ENCODE results near the gene TBX5.
"Not testable (repeated sequence)": the region's sequence is repeated elsewhere in the genome, so short reads cannot be mapped to it uniquely, and the experiment has no call there.

Gene TBX5

DNA sequence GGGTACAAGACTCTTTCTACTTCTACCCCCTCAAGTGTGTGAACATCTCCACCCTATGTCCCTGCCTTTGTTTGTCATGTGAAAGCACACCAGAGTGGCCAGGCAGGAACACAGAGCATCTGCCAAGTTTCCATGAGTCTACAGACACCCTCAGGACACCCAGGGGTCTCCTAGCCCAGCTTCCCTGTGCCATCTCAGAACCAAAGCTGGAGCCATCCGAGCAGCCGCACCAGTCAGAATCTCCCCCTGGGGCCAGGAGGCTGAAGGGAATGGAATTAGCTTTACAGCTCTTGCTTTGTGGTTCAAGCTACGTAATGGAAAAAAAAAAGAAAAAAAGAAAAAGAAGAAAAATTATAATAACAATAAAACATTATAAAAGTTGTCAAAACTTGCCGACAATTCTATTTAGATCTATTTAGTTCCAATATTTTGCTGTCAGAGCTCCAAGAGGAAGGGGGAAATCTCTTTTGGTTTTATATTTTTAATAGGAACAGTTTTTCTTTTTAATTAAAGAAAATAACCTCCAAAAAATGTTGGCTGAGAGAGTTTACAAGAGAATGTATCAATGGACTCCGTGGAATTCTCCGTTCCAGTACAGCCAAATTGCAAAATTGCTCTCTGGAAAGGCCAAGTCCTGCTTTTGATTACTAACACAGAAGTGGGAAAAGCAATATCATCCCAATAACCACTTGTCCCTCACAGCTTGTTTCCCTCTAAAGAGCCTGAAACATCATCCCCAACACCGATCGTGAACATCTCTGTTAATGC, 37.1 kb downstream of the TBX5 start:
- no peak for DNase-seq

DNA sequence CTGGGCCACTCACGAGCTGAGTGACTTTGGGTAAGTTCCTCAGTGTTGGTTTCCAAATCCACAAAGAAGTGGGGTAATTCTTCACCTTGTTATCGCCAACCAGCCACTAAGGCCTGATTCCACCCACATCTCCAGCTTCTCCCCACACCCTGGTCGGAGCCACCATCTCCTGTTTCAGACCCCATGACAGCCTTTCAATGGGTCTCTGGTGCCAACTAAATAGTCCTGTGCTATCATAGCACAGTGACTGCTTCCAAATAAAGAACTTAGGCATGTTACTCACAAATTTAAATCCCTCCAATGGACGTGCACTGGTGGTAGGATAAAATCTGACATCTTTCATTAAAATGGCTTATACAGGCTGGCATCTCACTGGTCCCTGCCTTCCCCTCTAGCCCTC, 44.0 kb downstream of the TBX5 start:
- no peak for DNase-seq

DNA sequence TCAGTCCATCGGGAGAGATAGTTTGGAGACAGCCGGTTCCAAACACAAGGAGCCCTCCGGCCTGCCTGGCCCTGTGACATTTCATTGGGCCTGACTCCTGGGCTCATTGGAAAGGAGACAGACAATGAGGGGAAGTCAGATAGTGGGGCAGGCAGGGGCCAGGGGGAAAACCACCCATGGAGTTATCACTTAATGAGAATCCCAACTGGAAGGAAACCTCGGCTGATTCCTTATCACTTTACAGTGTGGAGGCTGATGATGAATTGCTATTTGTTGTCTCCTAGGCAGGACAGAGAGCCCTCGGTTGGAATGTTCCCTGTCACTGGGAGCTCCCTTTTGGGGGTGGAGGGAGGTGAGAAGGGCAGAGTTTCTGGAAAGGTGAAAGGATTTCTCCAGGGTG, 44.4 kb downstream of the TBX5 start:
- DNase-seq, result no peak

DNA sequence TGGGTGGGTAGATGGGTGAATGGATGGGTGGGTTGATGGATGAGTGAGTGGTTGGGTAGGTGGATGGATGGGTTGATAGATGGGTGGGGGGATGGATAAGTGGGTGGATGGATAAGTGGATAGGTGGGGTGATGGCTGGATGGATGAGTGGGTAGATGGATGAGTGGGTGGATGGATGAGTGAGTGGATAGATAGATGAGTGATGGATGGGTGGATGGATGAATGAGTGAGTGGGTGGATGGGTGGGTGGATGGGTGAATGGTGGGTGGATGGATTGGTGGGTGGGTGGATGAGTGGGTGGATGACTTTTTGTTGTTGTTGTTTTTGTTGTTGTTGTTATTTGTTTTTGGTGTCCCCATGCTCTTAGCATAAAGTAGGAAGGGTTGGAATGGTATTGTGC, 45.5 kb downstream of the TBX5 start:
- no peak for DNase-seq

DNA sequence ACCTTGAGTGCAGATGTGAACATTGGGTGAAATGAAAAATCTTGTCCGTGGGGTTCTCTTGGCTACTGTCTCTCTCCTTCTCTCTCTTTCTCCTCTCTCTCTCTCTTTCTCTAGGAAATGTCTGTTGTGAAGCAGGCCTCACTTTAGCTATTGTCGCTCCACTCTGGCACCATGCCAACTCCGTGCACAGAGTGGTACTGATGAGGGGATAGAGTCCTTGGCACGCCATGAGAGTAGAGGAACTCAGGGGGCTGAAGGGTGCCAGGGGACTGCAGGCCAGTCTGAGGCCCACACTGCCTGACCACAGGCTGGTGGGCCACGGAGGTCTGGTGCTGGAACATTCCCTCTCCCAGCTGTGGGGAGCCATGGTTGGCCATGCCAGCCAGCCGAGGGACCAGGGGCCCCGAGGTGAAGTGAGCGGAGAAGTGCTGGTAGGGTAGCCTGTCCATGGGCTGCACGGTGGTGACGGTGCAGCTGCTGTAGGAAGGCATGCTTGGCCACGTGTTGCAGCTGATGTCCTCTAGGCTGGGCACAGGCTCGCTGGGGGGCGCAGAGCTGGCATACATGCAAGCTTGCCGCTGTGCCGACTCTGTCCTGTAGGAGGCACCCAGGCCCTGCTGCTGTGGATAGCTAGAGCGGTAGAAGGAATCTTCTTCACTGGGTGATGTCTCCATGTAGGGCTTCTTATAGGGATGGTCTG, 50.4 kb downstream of the TBX5 start:
- DNase-seq, result no peak

DNA sequence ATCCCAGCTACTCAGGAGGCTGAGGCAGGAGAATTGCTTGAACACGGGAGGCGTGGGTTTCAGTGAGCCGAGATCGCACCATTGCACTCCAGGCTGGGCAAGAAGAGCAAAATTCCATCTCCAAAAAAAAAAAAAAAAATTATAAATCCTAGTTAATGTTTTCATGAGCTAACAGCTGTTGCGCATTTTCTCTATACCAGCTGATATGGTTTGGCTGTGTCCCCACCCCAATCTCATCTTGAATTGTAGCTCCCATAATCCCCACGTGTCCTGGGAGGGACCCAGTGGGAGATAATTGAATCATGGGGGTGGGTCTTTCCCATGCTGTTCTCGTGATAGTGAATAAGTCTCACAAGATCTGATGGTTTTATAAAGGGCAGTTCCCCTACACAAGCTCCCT, 56.7 kb downstream of the TBX5 start:
- DNase-seq, result not testable (repeated sequence)

DNA sequence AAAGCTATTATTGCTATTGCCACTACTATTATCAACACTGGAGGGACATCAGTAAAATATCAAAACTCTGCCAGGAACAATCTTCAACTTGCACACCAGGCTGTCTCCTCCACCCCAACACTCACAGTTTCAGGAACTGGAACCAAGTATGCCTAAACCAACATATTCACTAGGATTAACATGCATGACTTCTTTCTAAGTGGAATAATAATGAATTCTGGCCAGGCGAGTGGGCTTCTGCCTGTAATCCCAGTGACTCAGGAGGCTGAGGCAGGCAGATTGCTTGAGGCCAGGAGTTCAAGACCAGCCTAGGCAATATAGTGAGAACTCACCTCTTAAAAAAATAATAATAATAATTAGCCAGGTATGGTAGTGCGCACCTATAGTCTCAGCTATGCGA, 58.1 kb downstream of the TBX5 start:
- no peak for DNase-seq

DNA sequence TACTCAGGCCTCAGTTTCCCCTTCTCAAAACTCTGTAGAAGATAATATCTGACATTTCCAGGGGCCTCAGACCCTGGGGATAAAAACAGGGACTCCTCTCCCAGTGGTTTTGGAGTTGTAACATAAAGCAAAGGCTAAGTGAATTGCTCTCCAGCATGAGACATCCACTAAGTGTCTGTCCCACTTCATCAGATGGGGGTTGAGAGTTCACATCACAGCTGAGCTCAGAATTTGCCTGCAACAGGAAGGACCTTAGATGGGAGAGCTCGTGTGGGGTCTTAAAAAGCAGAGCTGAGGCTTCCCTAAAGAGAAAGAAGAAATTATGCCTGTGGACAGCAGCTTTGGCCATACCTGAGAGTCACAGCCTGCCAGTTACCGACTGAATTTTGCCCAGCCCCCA, 61.1 kb downstream of the TBX5 start:
- no peak for DNase-seq

DNA sequence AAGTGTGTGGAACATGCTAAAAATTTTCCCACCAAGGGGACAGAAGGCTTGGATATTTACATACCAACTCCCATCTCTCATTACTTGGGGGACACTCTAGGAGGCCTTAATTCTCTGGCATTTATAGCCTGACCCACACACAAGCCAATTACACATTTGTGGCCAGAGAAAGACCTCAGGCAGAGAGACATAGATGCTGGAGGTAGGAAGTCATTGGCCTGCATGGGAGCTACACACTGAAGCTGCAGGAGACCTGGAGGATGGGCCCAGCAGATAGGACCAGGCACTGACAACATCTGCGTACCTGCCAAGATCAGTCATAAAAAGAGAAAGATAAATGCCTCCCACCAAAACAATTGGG, 61.7 kb downstream of the TBX5 start:
- no peak for DNase-seq

DNA sequence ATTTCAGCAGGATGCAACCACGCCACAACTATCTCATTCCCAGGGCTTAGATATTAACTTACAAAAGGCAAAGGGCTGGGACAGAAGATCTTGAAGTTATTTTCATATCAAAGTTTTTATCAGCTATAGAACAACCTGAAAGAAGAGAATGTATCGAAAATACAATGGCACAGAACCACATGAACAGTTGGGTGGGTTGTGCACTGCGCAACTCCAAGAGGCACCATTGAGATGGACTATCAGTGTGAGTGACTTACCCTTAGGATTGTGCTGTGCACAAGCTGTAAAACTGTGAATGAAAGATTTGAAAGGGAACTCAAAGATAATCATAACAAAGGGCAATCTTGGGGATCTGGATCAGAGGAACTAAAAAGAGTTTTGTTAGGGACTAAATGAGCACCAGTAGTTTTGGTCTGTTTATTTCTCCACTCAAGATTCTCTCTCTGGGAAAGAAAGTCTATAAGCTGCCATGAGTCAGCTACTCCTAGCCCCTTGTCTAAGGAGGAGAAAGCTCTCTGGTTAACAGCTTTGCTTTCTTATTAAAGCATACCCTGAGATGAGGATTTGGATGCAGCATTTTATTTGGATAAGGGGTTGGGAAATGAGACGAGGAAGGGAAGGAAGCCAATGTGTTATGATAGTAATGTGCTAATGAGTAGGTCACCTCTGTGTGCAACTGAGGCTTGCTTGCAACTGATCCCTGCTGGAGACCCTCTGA, 62.2 kb downstream of the TBX5 start:
- DNase-seq, result no peak

DNA sequence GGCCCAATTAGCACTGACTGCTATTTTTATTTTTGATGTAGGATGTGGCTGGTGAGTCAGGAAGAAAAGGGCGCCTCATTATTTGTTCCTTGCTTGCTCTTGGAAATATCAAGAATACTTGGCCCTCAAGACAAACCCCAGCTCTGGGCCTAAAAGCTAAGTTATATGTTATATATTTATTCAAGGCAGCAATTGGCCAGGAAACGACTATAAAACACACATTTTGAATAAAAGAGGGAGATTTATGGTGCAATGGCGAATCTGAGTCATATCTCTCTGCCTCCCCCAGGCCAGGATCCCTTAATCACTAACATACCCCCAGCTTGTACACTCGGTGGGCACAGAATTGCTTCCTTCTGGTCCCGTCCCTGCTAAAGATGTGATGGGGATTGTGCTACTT, 63.3 kb downstream of the TBX5 start:
- DNase-seq, result no peak

DNA sequence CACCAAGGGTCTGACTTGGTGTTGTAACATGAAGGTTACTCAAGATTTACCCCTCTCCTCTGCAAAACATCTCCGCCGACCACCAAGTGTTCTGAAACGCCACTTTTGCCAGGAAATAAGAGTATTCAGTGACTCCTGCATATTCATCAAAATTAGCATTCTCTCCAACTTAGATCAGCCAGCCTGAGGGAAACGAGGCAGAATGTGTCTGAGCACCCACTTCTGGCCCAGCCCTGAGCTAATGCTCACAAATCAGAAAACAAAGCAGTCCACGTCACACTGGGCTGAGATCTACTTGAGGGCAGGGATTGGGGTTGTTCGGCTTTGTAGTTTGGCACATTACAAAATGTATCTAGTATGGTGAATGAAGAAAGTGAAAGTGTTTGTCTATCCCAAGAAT, 64.3 kb downstream of the TBX5 start:
- no peak for DNase-seq

DNA sequence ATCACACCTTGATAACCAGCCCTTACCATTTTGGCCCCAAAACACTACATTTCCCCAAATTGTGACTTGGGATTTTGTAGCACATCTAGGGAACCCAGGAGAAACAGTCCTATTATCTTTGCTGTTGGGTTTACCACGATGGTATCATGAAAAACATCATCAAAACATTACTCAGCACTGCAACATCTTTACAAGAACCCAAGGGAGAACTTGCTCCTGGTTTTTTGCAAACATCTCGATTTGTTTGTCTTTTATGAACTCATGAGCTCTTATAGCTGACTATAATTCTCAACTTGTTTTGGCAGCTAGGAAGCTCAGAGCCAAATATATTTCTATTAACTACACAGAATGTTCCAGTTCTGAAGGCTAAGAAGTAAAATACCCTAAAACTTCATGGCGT, 65.7 kb downstream of the TBX5 start:
- DNase-seq, result no peak

DNA sequence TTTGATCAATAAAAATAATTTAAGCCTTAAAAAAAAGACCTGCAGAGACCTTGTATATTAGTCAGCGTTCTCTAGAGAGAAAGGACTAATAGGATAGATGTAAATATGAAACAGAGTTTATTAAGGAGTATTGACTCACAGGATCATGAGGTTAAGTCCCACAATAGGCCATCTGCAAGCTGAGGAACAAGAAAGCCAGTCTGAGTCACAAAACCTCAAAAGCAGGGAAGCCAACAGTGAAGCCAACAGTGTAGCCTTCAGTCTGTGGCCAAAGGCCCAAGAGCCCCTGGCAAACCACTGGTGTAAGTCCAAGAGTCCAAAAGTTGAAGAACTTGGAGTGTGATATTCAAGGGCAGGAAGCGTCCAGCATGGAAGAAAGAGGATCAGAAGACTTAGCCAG, 66.3 kb downstream of the TBX5 start:
- DNase-seq, result no peak

DNA sequence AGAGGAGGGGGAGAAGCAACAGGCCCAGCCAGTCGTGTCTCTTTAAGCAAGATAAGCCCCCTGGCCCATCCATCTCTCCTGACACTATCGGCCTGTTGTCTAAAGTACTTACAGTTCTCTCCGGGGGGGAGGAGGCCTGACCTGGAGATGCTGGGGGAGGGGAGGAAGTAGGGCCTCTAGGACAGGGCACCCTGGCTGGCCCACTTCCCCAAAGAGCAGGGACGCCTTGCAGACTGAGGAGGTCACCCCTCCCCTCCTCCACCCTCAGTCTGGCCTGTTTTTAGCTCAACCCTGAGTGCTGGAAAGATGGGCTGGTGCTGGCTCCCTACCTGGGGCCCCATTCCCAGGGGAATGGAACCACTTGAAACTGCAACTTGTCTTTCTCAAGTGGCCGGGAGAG, 70.3 kb downstream of the TBX5 start:
- DNase-seq, result no peak

DNA sequence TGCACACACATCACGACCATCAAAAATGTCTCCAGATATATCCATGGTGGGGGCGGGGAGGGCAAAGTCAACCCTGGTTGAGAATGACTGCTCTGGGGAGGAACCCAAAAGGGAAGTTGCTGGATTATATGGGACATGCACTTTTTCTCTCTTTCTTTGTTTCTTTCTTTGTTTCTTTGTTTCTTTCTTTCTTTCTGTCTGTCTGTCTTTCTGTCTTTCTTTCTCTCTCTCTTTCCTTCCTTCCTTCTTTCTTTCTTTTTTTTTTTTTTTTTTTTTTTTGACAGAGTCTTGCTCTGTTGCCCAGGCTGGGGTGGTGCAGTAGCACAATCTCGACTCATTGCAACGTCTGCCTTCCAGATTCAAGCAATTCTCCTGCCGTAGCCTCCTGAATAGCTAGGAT, 71.5 kb downstream of the TBX5 start:
- no peak for DNase-seq

DNA sequence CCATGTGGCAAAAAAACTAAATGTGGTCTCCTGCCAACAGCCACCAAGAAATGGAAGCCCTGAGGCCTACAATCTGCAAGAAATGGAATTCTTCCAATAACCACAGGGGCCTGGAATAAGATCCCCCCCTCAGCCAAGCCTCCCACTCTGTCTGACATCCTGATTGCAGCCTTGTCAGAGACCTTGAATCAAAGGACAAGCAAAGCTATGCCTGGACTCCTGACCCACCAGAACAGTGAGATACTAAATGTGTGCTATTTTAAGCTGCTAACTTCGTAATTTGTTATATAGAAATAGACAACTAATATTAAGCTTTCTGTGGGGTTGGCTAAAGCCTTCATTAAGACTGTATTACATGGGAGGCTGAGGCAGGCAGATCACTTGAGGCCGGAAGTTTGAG, 77.7 kb downstream of the TBX5 start:
- DNase-seq, result no peak

DNA sequence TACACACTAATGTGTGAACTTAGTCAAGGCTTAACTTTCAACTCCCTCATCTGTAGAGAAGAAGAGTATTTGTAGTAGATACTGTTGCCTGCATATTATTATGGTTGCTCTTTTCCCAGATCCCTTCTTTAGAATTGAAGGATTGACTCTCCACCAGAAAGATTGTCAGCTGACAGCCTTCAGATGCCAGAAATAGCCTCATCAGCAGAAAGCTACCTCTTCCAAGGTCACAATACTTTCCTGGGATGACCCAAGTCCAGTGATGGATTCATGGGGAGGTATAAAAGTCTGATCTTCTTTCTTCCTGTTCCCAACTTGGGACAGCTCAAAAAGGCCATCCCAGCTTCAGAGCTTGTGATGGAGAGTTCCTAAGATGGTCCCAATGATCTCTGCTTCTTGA, 78.2 kb downstream of the TBX5 start:
- no peak for DNase-seq

DNA sequence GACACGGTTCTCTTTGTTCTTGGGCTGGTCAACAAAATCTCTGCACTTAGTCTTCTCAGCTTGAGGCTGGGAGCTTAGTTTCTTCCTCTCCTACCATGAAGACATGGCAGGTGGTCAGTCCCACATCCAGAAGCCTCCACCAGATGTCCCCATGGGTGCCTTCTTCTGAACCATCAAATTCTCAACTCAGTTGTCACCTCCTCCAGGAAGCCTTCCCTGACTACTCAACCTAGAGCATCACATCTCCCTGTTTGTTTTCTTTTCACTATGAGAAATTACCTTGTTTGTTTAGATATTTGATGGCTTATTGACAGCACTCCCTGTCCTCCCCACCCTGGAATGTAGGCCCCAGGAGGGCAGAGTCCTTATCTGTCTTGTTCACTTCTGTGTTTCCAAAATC, 84.4 kb downstream of the TBX5 start:
- no peak for DNase-seq

DNA sequence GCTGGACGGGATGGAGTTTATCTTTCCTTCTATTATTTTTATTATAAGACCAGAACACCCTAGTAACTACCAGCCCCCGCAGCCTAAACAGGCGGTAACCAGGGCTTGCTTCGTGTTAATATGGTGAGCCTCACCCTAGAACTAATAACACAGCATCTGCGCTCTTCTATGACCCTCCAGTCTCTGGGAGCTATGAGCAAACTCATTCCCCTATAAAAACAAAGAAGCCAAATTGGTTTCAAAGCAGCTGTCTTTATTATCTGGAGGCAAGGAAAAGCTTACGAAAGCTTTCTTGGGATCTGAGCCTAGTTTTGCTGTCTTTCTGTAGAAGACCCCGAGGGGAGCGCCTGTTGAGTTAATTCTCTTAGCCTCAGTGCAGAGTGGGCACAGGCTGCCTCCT, 85.0 kb downstream of the TBX5 start:
- no peak for DNase-seq

DNA sequence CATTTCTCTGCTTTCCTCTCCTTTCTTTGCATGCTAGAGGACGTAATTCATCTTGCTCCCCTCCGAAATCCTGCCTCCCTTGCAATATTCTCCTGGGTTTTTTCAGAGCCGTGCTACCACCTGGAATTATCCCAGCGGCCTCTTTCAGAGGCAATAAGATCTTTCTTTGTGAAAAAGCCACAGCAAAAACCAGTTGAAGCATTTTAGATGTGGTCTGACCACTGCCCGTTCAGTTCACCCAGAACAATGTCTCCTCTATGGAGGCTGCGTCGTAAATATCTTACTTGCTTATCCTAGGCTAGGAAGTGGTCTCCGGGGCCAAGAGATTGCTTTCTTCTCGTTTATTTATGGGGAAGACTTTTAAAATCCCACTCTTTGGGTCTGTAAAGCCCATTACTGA, 85.8 kb downstream of the TBX5 start:
- DNase-seq, result no peak

DNA sequence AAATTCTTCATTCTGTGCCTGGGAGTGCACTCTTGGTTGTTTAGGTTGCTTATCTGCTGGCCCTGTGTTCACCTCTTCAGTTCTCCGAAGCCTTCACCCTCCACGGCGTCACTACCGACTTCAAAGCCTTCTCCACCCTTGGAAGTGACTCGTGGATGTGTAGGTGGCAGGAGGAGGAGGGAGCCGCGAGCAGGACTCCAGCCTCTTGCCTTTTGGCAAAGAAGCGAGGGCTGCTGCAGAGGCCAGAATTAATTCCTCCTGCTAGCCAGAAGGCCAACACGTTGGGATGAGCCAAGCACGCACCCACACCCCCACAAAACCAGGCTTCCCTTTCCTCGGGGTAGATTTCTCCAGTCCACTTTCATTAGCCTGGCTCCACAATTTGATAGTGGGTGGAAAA, 86.5 kb downstream of the TBX5 start:
- DNase-seq, result no peak

DNA sequence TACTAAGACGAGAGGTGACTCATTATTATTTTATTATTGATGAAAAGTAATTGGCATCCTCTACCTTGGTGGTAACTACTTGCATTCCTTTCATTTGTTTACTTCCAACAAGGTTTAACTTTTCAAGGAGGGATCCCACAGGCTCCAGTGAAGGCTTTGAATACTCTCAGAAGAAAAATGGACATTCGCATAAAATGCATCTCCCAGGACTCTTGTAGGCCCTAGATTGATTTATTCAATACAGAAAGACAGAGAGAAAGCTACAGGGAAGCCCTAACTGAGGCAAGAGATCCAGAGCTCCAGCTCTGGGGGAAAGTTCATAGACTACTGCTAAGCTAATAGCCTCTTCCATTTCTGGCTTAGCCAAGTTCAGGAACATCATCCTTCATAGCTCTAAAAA, 87.0 kb downstream of the TBX5 start:
- no peak for DNase-seq

DNA sequence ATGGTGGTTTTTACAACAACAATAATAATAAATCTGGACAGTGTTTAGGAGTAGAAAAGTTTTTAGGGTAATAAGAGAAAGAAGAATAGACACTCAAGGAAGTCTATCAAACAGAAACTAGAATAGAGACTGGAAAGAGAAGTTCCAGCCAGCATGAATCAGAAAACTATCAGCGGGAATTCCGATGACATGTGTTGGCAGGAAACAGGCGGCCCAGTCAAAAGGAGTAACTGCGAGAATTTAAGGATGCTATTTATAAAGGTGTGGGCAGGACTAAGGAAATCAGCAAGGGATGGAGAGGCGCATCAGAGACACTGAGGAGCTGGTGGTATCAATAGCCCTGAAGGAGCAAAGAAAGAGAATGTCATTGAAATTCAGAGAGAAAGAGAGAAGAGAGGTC, 89.9 kb downstream of the TBX5 start:
- no peak for DNase-seq

Measured in NCI-H446 (cell line).